WI38 (cell line): Measurements from ENCODE around the gene PNMT.

ENCODE experiments used
- H3K4me3 ChIP-seq: 2 replicates; pipeline ENCODE4 v1.5.1; 2011; ENCODE audit warnings: low read depth, mild to moderate bottlenecking, control low read depth, low read length
- CTCF ChIP-seq: IDR thresholded peaks from 2 replicates; pipeline ENCODE4 v1.5.1; 2012; ENCODE audit warnings: low read depth, mild to moderate bottlenecking, control low read depth, low read length

Gene PNMT

GRCh38 chr17:39714234-39714633 is 46.0 kb downstream of the PNMT start:
- H3K4me3 ChIP-seq: no peak overlapping the region
- no peak for TF ChIP-seq CTCF

DNA sequence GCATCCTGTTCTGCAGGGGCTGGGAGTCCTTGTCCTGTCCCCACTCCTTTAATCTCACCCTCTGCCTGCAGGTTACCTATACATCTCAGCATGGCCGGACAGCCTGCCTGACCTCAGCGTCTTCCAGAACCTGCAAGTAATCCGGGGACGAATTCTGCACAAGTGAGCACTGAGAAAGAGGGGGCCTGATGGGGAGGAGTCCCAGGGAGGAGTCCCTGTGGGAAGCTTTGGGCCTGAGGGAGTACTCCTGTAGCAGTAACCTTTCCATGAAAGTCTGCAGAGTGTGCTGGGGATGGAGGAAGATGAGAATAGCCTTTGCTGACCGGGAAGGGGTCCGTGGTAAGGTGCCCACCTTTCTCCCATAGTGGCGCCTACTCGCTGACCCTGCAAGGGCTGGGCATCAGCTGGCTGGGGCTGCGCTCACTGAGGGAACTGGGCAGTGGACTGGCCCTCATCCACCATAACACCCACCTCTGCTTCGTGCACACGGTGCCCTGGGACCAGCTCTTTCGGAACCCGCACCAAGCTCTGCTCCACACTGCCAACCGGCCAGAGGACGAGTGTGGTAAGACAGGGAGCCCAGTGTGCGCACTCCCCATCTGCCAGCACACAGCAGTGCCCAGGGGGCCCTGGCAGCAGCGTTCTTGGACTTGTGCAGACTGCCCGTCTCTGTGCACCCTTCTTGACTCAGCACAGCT is 47.3 kb downstream of the PNMT start:
- TF ChIP-seq CTCF: no peak
- H3K4me3 ChIP-seq: no peak overlapping the region

DNA sequence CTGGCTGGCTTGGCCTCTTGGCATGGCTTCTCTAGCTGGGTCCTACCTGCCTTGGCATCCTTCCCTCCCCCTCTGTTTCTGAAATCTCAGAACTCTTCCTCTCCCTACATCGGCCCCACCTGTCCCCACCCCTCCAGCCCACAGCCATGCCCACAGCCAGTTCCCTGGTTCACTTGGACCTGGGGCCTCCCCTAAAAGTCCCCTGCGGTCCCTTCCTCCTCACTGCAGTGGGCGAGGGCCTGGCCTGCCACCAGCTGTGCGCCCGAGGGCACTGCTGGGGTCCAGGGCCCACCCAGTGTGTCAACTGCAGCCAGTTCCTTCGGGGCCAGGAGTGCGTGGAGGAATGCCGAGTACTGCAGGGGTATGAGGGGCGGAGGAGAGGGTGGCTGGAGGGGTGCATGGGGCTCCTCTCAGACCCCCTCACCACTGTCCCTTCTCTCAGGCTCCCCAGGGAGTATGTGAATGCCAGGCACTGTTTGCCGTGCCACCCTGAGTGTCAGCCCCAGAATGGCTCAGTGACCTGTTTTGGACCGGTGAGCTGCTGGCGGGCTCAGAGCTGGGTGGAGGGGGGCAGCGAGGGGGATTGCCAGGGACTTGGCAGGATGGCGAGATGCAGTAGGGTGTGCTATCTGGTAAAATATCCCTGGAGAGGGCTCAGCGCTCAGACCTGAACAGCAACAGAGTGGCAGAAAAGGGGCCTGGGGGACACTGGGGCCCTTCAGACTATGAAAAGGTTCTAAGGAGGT is 48.0 kb downstream of the PNMT start:
- TF ChIP-seq CTCF: no peak
- no peak overlapping the region for H3K4me3 ChIP-seq

DNA sequence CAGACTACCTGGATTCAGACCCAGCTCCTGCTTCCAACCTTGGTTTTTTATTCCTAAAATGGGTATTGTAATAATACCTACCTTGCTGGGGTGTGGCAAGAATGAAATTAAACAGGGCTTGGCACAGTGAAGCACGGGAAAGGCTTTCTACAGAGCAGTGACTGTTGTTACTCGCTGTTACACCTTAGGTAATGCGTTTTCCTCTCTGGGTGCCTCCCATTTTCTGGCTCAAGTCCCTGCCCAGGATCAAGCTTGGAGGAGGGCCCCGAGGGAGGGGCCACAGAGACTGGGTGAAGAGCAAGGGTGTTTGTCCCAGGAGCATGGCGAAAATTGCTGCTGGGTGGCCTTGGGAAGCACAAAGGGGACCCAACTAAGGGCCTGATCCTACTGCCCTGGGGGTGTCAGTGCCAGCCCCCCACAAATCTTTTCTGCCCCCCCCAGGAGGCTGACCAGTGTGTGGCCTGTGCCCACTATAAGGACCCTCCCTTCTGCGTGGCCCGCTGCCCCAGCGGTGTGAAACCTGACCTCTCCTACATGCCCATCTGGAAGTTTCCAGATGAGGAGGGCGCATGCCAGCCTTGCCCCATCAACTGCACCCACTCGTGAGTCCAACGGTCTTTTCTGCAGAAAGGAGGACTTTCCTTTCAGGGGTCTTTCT is 48.8 kb downstream of the PNMT start:
- TF ChIP-seq CTCF: no peak
- H3K4me3 ChIP-seq: no peak overlapping the region

DNA sequence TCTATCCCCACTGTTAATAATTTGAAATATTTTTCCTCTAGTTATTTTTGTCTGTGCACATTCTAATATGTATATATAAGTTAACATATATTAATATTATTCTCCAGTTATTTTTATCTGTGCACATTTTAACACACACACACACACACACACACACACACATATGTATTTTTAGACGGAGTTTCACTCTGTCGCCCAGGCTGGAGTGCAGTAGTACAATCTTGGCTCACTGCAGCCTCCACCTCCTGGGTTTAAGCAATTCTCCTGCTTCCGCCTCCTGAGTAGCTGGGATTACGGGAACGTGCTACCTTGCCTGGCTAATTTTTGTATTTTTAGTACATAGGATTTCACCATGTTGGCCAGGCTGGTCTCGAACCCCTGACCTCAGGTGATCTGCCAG is 49.4 kb downstream of the PNMT start:
- TF ChIP-seq CTCF: no peak
- H3K4me3 ChIP-seq: no peak overlapping the region

- TF ChIP-seq CTCF: no peak
These were observed 51.5 kb downstream of the PNMT start for GRCh38 chr17:39719563-39720355.

More at GRCh38 chr17:39719563-39720355, 51.5 kb downstream of the PNMT start:
- H3K4me3 ChIP-seq: no peak overlapping the region
